NCI-H1105 (cell line): ENCODE results near the gene KRT222.

Experiments used
- DNase-seq: peaks from one replicate; lab custom pipeline; 2025; lab: John Stamatoyannopoulos, UW

Gene KRT222

GRCh38 chr17:40615068-40615840 is 49.7 kb downstream of the KRT222 start:
- no peak for DNase-seq

- no peak for DNase-seq
Measured at GRCh38 chr17:40614431-40615067, 50.4 kb downstream of the KRT222 start.

GRCh38 chr17:40613467-40614154 is 51.4 kb downstream of the KRT222 start:
- no peak for DNase-seq

- no peak for DNase-seq
Measured at GRCh38 chr17:40612599-40613244, 52.3 kb downstream of the KRT222 start.

GRCh38 chr17:40611840-40612474 is 53.0 kb downstream of the KRT222 start:
- no peak for DNase-seq

- DNase-seq, result no peak
Measured at GRCh38 chr17:40610359-40610758, 54.6 kb downstream of the KRT222 start.

GRCh38 chr17:40608061-40608581 is 56.9 kb downstream of the KRT222 start:
- no peak for DNase-seq

- DNase-seq, result no peak
Measured at GRCh38 chr17:40607641-40608040, 57.3 kb downstream of the KRT222 start.

GRCh38 chr17:40606548-40607353 is 58.2 kb downstream of the KRT222 start:
- no peak for DNase-seq

GRCh38 chr17:40605306-40605705 is 59.7 kb downstream of the KRT222 start:
- no peak for DNase-seq
